Skeletal muscle tissue (tissue), 4 donors: ENCODE data around the gene MAGI2. TPM values are rescaled to one million over a fixed set of nuclear protein-coding genes. Genes with fewer than 3 reads are reported as not detected.

Source experiments
- H3K27ac ChIP-seq: one replicate; pipeline ENCODE4 v1.7.0; 2013; ENCODE audit warnings: mild to moderate bottlenecking, low read depth, low read length, inconsistent platforms
- H3K27me3 ChIP-seq, 3 donors: one replicate each; pipeline ENCODE4 v1.7.0; 2013; ENCODE audit warnings: low read length in 3 of 3; ENCODE audit not compliant: control insufficient read depth in 3 of 3, insufficient read depth in 3 of 3
- H3K36me3 ChIP-seq, 3 donors: one replicate each; pipeline ENCODE4 v1.7.0; 2013; ENCODE audit warnings: low read length in 3 of 3; ENCODE audit not compliant: control insufficient read depth in 3 of 3, insufficient read depth in 3 of 3
- H3K4me1 ChIP-seq, 3 donors: one replicate each; pipeline ENCODE4 v1.7.0; 2013; ENCODE audit warnings: low read length in 3 of 3, mild to moderate bottlenecking in 3 of 3; ENCODE audit not compliant: control insufficient read depth in 3 of 3, insufficient read depth in 3 of 3
- H3K4me3 ChIP-seq, 3 donors: one replicate each; pipeline ENCODE4 v1.7.0; 2013; ENCODE audit warnings: low read length in 3 of 3
- H3K9ac ChIP-seq, 3 donors: one replicate each; pipeline ENCODE4 v1.7.0; 2013; ENCODE audit warnings: low read length in 3 of 3, mild to moderate bottlenecking in 3 of 3, moderate library complexity in 2 of 3, low read depth in 1 of 3
- H3K9me3 ChIP-seq, 3 donors: one replicate each; pipeline ENCODE4 v1.7.0; 2013; ENCODE audit warnings: low read length in 3 of 3; ENCODE audit not compliant: control insufficient read depth in 3 of 3
- total RNA-seq: library from RNA; depleted of rRNA; stranded (reverse); fragments of >200 nt; gene quantifications from one replicate; pipeline ENCODE4 v1.2.3, GENCODE V29; 2014
- donor health status: Osteomylitis.

Gene MAGI2
- total RNA-seq, 1 donor from 2014 or later: 4.2 TPM

GRCh38 chr7:78398576-78398975 lies 1054.9 kb downstream of the MAGI2 start:
- H3K4me1 ChIP-seq: no peaks in the 10 kb centered on the region
- H3K4me3 ChIP-seq: no peak overlapping the region
- no peak overlapping the region for H3K27ac ChIP-seq

DNA sequence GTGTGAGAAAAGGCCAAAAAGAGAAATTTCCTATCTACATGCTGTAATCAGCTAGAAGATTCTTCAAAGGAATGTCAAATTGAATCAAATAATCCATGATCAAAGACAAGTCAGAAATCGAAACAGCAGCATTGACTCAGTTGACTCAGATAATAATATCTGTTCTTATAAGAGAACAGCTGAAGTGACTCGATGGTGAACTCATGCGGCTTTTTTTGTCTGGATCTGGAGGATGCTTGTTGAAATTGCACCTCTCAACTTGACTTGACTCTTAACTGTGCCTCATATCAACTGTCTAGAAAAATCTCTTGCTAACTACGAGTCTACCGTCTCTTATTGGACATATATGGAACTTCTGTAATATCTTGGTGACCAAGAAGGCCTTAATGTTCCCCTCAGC lies 1055.4 kb downstream of the MAGI2 start:
- Histone ChIP-seq H3K36me3 (no peaks in the 10 kb centered on the region), H3K27ac (no peak overlapping the region), H3K9ac (no peak overlapping the region), H3K9me3 (no peaks in the 10 kb centered on the region), H3K4me3 (no peak overlapping the region), H3K4me1 (no peaks in the 10 kb centered on the region), H3K27me3 (no peaks in the 10 kb centered on the region)

More at GRCh38 chr7:78398576-78398975, 1054.9 kb downstream of the MAGI2 start:
- H3K27me3 ChIP-seq: no peaks in the 10 kb centered on the region
- H3K36me3 ChIP-seq: no peaks in the 10 kb centered on the region
- no peak overlapping the region for H3K9ac ChIP-seq
- H3K9me3 ChIP-seq: no peaks in the 10 kb centered on the region

GRCh38 chr7:78396210-78396609 lies 1057.3 kb downstream of the MAGI2 start:
- no peaks in the 10 kb centered on the region for H3K4me1 ChIP-seq
- H3K4me3 ChIP-seq: no peak overlapping the region
- no peaks in the 10 kb centered on the region for H3K9me3 ChIP-seq
- no peak overlapping the region for H3K27ac ChIP-seq
- no peaks in the 10 kb centered on the region for H3K27me3 ChIP-seq
- H3K9ac ChIP-seq: no peak overlapping the region
- H3K36me3 ChIP-seq: no peaks in the 10 kb centered on the region

- no peaks in the 10 kb centered on the region for H3K9me3 ChIP-seq
- no peak overlapping the region for H3K9ac ChIP-seq
- H3K4me1 ChIP-seq: no peaks in the 10 kb centered on the region
- H3K36me3 ChIP-seq: no peaks in the 10 kb centered on the region
- H3K27ac ChIP-seq: no peak overlapping the region
- no peaks in the 10 kb centered on the region for H3K27me3 ChIP-seq
- H3K4me3 ChIP-seq: no peak overlapping the region
These were observed 1058.0 kb downstream of the MAGI2 start for GRCh38 chr7:78395298-78396036.

- Histone ChIP-seq H3K4me3 (no peak overlapping the region), H3K27me3 (no peaks in the 10 kb centered on the region), H3K9ac (no peak overlapping the region), H3K27ac (no peak overlapping the region), H3K4me1 (no peaks in the 10 kb centered on the region), H3K9me3 (no peaks in the 10 kb centered on the region), H3K36me3 (no peaks in the 10 kb centered on the region)
These were observed 1064.4 kb downstream of the MAGI2 start for GRCh38 chr7:78389022-78389421.

- Histone ChIP-seq H3K4me3 (no peak overlapping the region), H3K36me3 (no peaks in the 10 kb centered on the region), H3K4me1 (no peaks in the 10 kb centered on the region), H3K27ac (no peak overlapping the region), H3K9me3 (no peaks in the 10 kb centered on the region), H3K9ac (no peak overlapping the region), H3K27me3 (no peaks in the 10 kb centered on the region)
These were observed 1066.9 kb downstream of the MAGI2 start for GRCh38 chr7:78386520-78386919.

- H3K36me3 ChIP-seq: no peaks in the 10 kb centered on the region
- no peaks in the 10 kb centered on the region for H3K9me3 ChIP-seq
- no peak overlapping the region for H3K9ac ChIP-seq
- no peaks in the 10 kb centered on the region for H3K4me1 ChIP-seq
- H3K27me3 ChIP-seq: no peaks in the 10 kb centered on the region
- no peak overlapping the region for H3K27ac ChIP-seq
- H3K4me3 ChIP-seq: no peak overlapping the region
These were observed 1070.2 kb downstream of the MAGI2 start for GRCh38 chr7:78383096-78383880.

DNA sequence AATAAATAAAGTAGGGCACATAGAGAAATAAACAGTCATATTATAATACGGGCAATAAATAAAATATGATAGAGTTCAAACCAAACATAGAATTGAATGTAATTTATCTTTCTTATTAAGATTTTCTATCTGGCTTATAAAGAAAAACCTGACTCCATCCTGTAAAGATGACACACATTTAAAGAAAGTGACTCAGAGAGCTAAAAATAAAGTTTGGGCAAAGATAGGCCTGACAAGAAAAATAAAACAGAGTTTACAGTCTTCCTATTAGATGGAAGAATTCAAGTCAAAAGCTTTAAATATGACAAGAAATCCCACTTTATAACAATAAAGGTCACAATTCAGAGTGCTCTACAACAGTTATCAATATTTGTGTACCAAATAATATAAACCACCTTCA lies 1074.3 kb downstream of the MAGI2 start:
- no peaks in the 10 kb centered on the region for H3K9me3 ChIP-seq
- no peak overlapping the region for H3K27ac ChIP-seq
- H3K27me3 ChIP-seq: no peaks in the 10 kb centered on the region
- no peaks in the 10 kb centered on the region for H3K36me3 ChIP-seq
- no peak overlapping the region for H3K4me3 ChIP-seq
- peak overlapping the region in 1 of 3 donors; percentile 8 for H3K9ac ChIP-seq
- H3K4me1 ChIP-seq: no peaks in the 10 kb centered on the region

DNA sequence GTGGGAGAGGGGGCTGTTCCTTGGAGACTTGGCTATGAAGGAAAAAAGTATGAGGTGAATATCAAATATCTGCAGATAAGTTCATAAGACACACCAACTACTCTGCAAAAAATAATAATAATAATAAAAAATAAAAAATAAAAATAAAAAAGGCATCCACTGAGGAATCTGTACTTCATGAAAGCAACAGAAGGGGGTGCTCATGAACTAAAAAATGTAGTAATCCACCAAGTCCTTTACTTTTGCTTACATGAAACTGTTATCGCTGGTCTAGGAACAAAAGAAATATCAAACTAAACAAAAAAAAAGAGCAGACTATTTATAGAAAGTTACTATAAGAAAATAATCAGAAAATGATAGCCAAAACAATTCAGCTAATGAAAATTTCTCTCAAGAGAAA lies 1075.9 kb downstream of the MAGI2 start:
- H3K4me3 ChIP-seq: no peak overlapping the region
- no peaks in the 10 kb centered on the region for H3K36me3 ChIP-seq
- no peaks in the 10 kb centered on the region for H3K4me1 ChIP-seq
- no peaks in the 10 kb centered on the region for H3K9me3 ChIP-seq
- no peak overlapping the region for H3K9ac ChIP-seq
- H3K27ac ChIP-seq: no peak overlapping the region
- H3K27me3 ChIP-seq: no peaks in the 10 kb centered on the region

DNA sequence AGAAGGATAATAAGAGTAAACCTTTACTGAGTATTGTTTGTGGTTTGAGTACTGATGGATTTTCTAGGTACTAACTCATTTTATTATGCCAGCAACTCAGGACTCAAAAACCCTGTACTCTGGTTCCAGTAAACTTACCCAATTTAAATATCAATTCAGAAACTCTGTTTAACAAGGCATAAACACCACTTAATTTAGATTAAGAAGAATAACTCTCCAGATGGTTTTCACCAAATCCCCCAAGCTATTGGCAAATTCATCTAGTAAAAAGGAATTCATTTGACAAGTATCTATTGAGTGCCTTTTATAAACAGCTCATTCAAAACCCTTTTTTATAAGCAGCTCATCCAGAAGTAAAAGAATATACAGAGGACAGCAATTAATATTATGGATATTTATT lies 1082.5 kb downstream of the MAGI2 start:
- Histone ChIP-seq H3K36me3 (no peaks in the 10 kb centered on the region), H3K27me3 (no peaks in the 10 kb centered on the region), H3K4me1 (no peaks in the 10 kb centered on the region), H3K27ac (no peak overlapping the region), H3K9ac (no peak overlapping the region), H3K9me3 (no peaks in the 10 kb centered on the region), H3K4me3 (no peak overlapping the region)
